Right forelimb (tissue), 1 donor: ENCODE results near the gene NPIPB12.
"Not testable (repeated sequence)": the region's sequence is repeated elsewhere in the genome, so short reads cannot be mapped to it uniquely, and the experiment has no call there.

Experiments
- DNase-seq: peaks from one replicate; pipeline ENCODE4 v3.0.0-alpha.2; 2018

Gene NPIPB12

DNA sequence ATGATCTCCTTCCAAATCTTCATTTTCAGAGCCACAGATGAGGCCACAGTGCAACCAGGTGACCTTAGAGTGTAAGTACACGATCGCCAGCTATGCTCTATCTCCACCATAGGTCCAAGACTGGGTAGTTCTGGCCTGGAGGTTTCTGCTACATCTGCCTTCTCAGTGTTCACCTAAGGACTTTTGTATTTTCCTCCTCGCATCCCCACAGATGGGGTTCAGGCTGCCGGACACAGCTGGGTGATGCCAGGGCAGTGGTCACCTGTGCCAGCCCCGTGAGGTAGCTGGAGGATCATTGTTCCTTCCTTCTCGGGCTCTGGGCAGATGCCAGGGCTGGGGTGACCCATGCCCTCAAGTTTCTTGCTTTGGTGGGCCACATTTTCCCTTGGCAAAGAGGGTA is at the start of gene NPIPB12:
TSS of gene NPIPB12 (minus strand) at position 101 of the 400 bp plus-strand sequence.
- DNase-seq = not testable (repeated sequence)

DNA sequence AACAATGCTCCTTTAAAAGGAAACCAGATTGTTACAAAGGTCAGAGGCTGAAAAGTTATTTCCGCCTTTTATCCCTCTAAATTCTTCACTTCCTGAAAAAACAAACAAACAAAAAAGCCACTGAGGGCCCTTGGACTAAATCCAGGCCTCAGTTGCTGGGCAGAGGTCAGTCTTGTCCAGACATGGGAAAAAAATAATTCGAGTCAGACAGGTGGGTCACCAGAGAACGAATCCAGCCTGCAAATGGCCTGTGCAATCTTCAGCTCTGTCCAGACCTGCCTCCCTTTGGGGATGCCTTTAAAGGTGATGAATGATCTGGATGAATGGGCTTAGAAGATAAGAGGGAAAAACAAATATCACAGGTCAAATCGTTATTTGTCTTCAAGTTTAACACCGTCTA is 15.3 kb upstream of the NPIPB12 start:
- not testable (repeated sequence) for DNase-seq

GRCh38 chr16:29482276-29482675 is 23.9 kb downstream of the NPIPB12 start:
- not testable (repeated sequence) for DNase-seq

DNA sequence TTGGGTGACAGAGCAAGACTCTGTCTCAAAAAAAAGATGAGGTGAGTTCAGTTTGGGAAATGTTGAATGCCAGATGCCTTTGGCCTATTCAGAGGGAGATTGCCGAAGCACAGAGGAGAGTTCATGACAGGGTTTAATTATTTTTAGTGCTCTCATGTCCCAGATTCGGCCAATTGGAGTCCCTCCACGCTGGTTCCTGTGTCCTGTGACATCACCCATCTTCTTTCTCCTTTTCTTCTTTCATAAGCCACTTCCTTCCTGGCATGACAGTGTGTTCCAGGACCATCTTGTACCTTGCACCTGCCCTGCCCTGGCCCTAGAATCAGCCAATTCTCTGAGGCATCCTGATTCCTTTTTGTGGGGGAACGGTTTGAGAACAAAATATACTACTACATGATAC is 34.1 kb downstream of the NPIPB12 start:
- not testable (repeated sequence) for DNase-seq

GRCh38 chr16:29469660-29470059 is 36.5 kb downstream of the NPIPB12 start:
- not testable (repeated sequence) for DNase-seq

DNA sequence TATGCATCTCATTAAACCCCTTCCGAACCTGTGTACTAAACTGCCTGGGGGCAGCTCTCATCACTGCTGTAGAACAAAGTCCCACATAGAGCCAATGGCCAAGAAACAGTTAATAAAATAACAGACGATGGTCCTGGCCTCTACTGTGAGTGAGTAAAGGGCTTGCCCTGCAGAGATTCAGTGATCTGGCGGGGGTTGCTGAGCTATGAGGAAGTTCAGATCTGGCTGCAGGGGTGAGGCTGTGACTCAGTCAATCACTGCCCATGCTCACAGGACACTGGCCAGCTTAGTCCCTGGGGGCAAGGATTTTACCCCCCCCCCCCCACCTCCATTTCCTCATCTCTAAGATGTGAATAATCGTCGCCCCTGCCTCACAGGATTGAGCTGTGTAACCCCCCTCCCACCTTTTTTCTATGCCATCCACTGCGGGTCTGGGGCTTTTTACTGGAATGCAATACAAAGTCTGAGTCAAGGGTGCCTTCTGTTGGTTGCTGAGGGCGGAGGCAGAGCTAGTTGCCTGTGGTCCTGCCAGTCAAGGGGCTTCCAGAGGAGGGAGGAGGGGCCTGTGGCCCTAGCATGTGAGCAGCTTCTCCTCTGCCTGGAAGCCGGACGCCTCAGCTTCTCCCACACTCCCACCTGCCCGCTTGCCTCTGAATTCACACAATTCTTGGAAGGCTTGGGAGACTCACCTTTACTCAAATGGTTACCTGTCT is 38.4 kb downstream of the NPIPB12 start:
- DNase-seq = not testable (repeated sequence)

- not testable (repeated sequence) for DNase-seq
Observed at GRCh38 chr16:29466904-29467303, 39.3 kb downstream of the NPIPB12 start.

DNA sequence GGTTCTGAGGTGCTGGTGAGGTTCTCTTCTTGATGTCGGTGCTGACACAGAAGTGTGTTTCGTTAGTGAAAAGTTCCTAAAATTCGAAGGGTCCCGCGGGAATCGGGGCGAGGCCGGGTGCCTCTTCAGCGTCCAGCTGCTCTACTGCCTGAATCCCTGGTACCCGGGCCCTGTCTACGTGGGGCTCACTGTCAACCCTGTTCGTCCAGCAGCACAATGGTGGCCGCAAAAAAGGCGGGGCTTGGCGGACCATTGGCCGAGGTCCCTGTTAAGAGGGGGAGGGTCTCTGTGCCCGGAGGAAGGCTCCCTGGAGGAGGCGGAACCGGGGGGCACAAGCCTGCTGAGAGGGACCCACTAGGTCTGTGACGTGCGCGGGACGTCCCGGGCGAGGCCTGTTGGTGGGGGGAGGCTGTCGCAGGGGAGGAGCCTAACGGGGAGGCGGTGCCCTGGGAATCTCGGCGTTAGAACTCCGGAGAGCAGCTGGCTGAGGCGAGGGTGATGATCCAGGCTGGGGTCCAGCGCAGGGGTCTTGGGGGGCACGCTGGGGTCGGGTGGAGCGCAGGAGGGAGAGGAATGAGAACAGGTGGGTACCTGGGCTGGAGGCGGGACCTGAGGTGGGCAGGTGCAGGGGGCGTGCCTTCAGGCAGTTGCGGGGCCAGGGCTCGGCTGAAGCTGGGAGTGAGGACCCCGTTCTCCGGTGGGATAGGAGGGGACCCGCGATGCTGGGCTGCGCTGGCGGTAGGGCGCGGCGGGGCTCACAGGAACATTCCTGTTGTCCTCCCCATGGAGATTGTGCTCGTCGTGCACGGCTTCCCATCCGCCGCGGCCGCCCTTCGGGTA is 40.0 kb downstream of the NPIPB12 start:
- not testable (repeated sequence) for DNase-seq

DNA sequence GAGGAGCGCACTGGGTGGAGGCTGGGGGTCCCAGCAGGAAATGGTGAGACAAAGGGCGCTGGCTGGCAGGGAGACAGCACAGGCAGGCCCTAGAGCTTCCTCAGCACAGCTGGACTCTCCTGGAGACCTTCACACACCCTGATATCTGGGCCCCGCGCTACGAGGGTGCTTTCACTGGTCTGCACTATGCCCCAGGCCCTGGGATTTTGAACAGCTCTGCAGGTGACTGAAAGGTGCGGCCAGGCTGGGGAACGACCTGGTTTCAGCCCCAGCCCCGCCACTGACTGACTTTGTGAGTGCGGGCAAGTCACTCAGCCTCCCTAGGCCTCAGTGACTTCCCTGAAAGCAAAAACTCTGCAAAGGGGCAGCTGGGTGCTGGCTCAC is 45.6 kb downstream of the NPIPB12 start:
- not testable (repeated sequence) for DNase-seq

- not testable (repeated sequence) for DNase-seq
Observed at GRCh38 chr16:29459706-29460646, 46.2 kb downstream of the NPIPB12 start, which contains the start of gene SULT1A4. Gene SULT1A4, plus strand, starts transcription at chr16:29459913. Its CDS starts 1,473 bp downstream, at chr16:29461386.

GRCh38 chr16:29457660-29458059 is 48.5 kb downstream of the NPIPB12 start:
- not testable (repeated sequence) for DNase-seq

DNA sequence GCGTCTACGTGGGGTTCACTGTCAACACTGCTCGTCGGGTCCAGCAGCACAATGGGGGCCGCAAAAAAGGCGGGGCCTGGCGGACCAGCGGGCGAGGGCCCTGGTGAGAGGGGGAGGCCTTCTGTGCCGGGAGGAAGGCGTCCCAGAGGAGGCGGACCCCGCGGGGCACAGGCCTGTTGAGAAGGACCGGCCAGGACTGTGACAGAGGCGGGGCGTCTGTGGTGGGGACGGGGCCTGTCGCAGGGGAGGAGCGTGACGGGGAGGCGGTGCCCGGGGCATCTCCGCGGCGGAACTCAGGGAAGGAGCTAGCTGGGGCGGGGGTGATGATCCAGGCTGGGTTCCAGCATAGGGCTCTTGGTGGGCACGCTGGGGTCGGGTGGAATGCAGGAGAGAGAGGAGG is 51.4 kb downstream of the NPIPB12 start:
- DNase-seq = not testable (repeated sequence)

DNA sequence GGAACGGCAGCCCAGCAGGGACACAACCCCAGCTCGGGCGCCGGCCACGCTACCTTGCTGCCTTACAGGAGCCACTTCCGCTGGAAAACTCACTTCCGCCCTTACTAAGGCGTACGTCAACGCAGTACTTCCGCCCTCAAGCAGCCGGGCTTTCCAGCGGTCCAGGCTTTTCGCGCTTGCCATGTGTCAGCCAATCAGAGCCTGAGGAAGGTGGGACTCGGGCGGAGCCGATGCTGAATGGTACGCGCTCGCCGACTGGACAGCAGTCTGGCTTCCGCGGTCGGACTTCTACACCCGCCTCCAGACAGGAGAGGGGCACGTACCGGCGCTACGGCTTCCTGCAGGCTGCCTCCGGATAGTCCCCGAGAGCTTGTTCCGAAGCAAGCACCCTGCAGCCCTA is 51.9 kb downstream of the NPIPB12 start, which contains the start of the genes BOLA2 and SLX1B:
TSS of gene BOLA2 (minus strand) at position 83 of the 400 bp plus-strand sequence. CDS start 98 bp downstream, outside the sequence.
TSS of gene SLX1B (plus strand) at position 265 of the 400 bp plus-strand sequence.
- DNase-seq = not testable (repeated sequence)

GRCh38 chr16:29453754-29454153 is 52.5 kb downstream of the NPIPB12 start:
- not testable (repeated sequence) for DNase-seq
